ENCODE data around the gene TCAF1. TPM values are rescaled to one million over a fixed set of nuclear protein-coding genes. Genes with fewer than 3 reads are reported as not detected.

Gene TCAF1
- polyA plus RNA-seq, 1 donor from 2014 or later, result 172 TPM

DNA sequence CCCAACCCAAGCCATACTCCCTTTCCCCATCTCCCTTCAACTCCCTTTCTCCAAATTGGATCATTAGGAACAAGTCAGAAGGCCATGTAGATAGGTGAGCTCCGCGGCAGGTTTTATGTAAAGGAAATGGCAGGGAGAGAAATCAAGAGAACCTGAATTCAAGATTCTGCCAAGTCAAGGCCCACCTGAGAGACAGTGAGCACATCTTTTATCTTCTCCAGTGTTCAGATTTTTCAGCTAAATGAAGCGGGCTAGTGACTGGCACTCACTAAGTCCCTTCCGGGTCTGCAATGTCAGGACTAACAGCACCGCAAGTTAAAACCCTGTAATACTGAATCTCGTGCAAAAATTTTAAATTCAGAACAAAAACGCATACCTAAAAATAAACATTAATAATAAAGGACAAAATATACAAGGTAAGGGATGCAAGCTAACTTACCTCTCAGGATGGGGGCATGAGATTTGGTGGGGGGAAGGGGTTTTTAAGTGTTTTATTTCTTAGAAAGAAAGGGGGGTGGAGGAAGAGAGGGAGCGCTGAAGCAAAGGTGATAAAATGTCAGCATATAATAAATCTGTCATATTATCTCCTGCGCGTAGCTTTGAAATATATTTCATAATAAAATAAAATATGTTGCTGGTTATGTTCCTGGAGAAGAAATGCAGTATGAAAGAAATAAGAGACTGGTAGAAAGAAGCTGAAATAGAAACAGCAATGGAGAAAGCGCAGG, 17.6 kb downstream of the TCAF1 start:
- Histone ChIP-seq H2AFZ (ENCODE audit: low read depth, low read length) (peak overlapping the region; percentile 89), H4K20me1 (ENCODE audit: insufficient read depth) (no peaks in the 10 kb centered on the region), H3K79me2 (replicated peaks; ENCODE audit: insufficient read depth, low read length) (peaks cover 50% of the 10 kb centered on the region), H3K9me3 (ENCODE audit: low read length) (no peaks in the 10 kb centered on the region), H3K4me3 (ENCODE audit: low read length) (peak overlapping the region; percentile 88), H3K27me3 (ENCODE audit: insufficient read depth, low read depth, low read length) (no peaks in the 10 kb centered on the region), H3K9ac (ENCODE audit: low read length) (peak overlapping the region; percentile 94), H3K9me2 (ENCODE audit: insufficient read depth, low read length) (no peaks in the 10 kb centered on the region), H3K4me2 (ENCODE audit: low read length) (peak overlapping the region; percentile 86), H3F3A (ENCODE audit: insufficient read depth, low read length, poor library complexity, severe bottlenecking) (peaks cover 8% of the 10 kb centered on the region), H3K36me3 (ENCODE audit: insufficient read depth, low read length) (no peaks in the 10 kb centered on the region), H3K27ac (ENCODE audit: low read length) (peak overlapping the region; percentile 98)
- TF ChIP-seq, protein P1, sequence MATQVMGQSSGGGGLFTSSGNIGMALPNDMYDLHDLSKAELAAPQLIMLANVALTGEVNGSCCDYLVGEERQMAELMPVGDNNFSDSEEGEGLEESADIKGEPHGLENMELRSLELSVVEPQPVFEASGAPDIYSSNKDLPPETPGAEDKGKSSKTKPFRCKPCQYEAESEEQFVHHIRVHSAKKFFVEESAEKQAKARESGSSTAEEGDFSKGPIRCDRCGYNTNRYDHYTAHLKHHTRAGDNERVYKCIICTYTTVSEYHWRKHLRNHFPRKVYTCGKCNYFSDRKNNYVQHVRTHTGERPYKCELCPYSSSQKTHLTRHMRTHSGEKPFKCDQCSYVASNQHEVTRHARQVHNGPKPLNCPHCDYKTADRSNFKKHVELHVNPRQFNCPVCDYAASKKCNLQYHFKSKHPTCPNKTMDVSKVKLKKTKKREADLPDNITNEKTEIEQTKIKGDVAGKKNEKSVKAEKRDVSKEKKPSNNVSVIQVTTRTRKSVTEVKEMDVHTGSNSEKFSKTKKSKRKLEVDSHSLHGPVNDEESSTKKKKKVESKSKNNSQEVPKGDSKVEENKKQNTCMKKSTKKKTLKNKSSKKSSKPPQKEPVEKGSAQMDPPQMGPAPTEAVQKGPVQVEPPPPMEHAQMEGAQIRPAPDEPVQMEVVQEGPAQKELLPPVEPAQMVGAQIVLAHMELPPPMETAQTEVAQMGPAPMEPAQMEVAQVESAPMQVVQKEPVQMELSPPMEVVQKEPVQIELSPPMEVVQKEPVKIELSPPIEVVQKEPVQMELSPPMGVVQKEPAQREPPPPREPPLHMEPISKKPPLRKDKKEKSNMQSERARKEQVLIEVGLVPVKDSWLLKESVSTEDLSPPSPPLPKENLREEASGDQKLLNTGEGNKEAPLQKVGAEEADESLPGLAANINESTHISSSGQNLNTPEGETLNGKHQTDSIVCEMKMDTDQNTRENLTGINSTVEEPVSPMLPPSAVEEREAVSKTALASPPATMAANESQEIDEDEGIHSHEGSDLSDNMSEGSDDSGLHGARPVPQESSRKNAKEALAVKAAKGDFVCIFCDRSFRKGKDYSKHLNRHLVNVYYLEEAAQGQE (IDR thresholded peaks at IDR 0.05; ENCODE audit: borderline replicate concordance), result no peak
- TF ChIP-seq EZH2 (IDR thresholded peaks at IDR 0.05; ENCODE audit: borderline replicate concordance, insufficient read depth, low read length, poor library complexity, severe bottlenecking), result no peak
- TF ChIP-seq, protein P2, sequence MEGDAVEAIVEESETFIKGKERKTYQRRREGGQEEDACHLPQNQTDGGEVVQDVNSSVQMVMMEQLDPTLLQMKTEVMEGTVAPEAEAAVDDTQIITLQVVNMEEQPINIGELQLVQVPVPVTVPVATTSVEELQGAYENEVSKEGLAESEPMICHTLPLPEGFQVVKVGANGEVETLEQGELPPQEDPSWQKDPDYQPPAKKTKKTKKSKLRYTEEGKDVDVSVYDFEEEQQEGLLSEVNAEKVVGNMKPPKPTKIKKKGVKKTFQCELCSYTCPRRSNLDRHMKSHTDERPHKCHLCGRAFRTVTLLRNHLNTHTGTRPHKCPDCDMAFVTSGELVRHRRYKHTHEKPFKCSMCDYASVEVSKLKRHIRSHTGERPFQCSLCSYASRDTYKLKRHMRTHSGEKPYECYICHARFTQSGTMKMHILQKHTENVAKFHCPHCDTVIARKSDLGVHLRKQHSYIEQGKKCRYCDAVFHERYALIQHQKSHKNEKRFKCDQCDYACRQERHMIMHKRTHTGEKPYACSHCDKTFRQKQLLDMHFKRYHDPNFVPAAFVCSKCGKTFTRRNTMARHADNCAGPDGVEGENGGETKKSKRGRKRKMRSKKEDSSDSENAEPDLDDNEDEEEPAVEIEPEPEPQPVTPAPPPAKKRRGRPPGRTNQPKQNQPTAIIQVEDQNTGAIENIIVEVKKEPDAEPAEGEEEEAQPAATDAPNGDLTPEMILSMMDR (IDR thresholded peaks at IDR 0.05; ENCODE audit: poor library complexity, severe bottlenecking), result no peak
- TF ChIP-seq EP300 (conservative IDR thresholded peaks at IDR 0.05; ENCODE audit: poor library complexity, severe bottlenecking), result no peak
- TF ChIP-seq POLR2AphosphoS5 (IDR thresholded peaks at IDR 0.05), result no peak
- TF ChIP-seq TAF1 (IDR thresholded peaks at IDR 0.05; ENCODE audit: low read depth), result no peak
- TF ChIP-seq SMC3 (conservative IDR thresholded peaks at IDR 0.05; ENCODE audit: poor library complexity), result no peak
- TF ChIP-seq RAD21 (conservative IDR thresholded peaks at IDR 0.05), result no peak
- no peak for TF ChIP-seq MXI1 (conservative IDR thresholded peaks at IDR 0.05; ENCODE audit: poor library complexity, severe bottlenecking)

DNA sequence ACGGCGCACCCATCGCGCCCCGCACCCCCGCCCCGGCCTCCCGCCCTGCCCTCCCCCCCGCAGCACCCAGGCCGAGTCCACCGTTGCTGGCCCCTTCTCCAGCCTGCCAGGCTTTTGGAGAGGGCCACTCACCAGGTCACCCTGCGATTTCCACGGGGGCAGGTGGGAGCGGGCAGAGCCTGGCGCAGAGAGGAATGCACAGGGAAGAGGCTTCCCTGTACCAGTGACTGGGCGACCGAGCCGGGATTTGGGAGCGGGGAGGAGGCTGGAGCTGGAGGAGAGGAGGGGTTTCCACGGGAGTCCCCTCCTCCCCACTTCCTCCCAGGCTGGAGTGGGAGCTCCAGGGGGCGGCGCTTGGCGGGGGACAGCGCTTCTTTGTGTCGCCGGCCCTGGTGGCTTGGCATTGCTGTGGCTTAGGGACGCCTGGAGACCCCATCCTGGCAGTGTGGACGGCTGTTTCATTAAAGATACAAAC, 19.3 kb downstream of the TCAF1 start:
- Histone ChIP-seq H3K9me2 (ENCODE audit: insufficient read depth, low read length) (no peaks in the 10 kb centered on the region), H3K79me2 (replicated peaks; ENCODE audit: insufficient read depth, low read length) (peaks cover 68% of the 10 kb centered on the region), H2AFZ (ENCODE audit: low read depth, low read length) (peak overlapping the region; percentile 74), H3K4me3 (ENCODE audit: low read length) (peak overlapping the region; percentile 88), H3F3A (ENCODE audit: insufficient read depth, low read length, poor library complexity, severe bottlenecking) (peaks cover 8% of the 10 kb centered on the region), H3K9me3 (ENCODE audit: low read length) (no peaks in the 10 kb centered on the region), H3K27ac (ENCODE audit: low read length) (peak overlapping the region; percentile 98), H3K27me3 (ENCODE audit: insufficient read depth, low read depth, low read length) (no peaks in the 10 kb centered on the region), H4K20me1 (ENCODE audit: insufficient read depth) (no peaks in the 10 kb centered on the region), H3K36me3 (ENCODE audit: insufficient read depth, low read length) (peaks cover 6% of the 10 kb centered on the region), H3K4me2 (ENCODE audit: low read length) (peak overlapping the region; percentile 88), H3K9ac (ENCODE audit: low read length) (peak overlapping the region; percentile 96)
- no peak for TF ChIP-seq SMC3 (conservative IDR thresholded peaks at IDR 0.05; ENCODE audit: poor library complexity)
- peak; percentile 18 for TF ChIP-seq EP300 (conservative IDR thresholded peaks at IDR 0.05; ENCODE audit: poor library complexity, severe bottlenecking)
- no peak for TF ChIP-seq EZH2 (IDR thresholded peaks at IDR 0.05; ENCODE audit: borderline replicate concordance, insufficient read depth, low read length, poor library complexity, severe bottlenecking)
- no peak for TF ChIP-seq MXI1 (conservative IDR thresholded peaks at IDR 0.05; ENCODE audit: poor library complexity, severe bottlenecking)
- TF ChIP-seq, protein P1 (IDR thresholded peaks at IDR 0.05; ENCODE audit: borderline replicate concordance), result peak; percentile 54
- TF ChIP-seq, protein P2 (IDR thresholded peaks at IDR 0.05; ENCODE audit: poor library complexity, severe bottlenecking), result no peak
- no peak for TF ChIP-seq POLR2AphosphoS5 (IDR thresholded peaks at IDR 0.05)
- TF ChIP-seq TAF1 (IDR thresholded peaks at IDR 0.05; ENCODE audit: low read depth), result peak; percentile 47
- no peak for TF ChIP-seq RAD21 (conservative IDR thresholded peaks at IDR 0.05)

Measured in neural cell (in vitro differentiated cells).